NCI-H748 (cell line): Measurements from ENCODE around the gene ALG8.
"Not testable (repeated sequence)": the region's sequence is repeated elsewhere in the genome, so short reads cannot be mapped to it uniquely, and the experiment has no call there.

Source experiments
- DNase-seq: peaks from one replicate; lab custom pipeline; 2025; ENCODE audit not compliant: unreplicated experiment; lab: John Stamatoyannopoulos, UW

The ALG8 gene

DNA sequence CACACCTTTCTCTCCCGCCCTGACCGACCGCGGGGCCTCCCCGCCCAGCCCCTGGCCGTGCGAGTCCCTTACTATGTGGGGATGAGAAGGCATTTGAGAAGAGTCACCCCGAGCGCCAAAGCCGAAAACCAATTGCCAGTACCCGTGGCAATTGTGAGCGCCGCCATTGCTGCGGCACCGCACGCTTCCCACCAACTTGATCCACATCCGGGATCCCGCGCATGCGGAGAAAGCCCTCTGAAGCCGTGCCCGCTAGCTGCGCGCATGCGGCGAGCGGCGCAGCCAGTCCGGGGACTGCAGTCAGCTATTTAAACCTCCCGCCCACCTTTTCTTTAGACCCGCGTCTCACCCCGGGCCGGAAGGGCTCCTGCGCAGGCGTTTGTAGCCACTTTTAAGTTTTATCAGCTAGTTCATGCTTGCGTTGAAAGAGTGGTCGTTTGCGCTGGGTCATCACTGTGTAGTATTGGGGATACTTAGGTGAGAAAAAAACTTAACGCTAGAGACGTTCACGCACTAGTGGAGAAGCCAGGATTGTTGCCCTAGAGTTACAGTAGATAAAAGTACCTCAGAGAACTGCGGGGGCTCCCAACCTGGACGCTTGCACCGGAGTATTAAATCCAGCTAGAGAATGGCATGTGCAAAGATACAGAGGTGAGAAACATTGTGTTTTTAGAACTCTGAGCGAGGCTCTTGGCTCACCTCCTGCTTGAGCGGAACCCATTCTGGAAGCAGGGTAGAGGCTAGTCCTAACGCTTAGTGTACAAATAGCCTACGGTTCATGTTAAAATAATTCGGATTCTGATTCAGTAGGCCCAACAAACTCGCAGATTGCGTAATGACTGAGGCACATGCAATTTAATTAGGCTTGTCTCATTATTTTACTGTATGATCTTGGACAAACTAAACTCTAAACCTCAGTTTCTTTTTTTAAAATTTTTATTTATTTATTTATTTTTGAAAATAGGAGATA lies at the start of gene ALG8:
Gene ALG8, minus strand, starts transcription at position 205 of the 970 bp plus-strand sequence. Its CDS starts 38 bp downstream, at position 167.
- peak; percentile 94 for DNase-seq

DNA sequence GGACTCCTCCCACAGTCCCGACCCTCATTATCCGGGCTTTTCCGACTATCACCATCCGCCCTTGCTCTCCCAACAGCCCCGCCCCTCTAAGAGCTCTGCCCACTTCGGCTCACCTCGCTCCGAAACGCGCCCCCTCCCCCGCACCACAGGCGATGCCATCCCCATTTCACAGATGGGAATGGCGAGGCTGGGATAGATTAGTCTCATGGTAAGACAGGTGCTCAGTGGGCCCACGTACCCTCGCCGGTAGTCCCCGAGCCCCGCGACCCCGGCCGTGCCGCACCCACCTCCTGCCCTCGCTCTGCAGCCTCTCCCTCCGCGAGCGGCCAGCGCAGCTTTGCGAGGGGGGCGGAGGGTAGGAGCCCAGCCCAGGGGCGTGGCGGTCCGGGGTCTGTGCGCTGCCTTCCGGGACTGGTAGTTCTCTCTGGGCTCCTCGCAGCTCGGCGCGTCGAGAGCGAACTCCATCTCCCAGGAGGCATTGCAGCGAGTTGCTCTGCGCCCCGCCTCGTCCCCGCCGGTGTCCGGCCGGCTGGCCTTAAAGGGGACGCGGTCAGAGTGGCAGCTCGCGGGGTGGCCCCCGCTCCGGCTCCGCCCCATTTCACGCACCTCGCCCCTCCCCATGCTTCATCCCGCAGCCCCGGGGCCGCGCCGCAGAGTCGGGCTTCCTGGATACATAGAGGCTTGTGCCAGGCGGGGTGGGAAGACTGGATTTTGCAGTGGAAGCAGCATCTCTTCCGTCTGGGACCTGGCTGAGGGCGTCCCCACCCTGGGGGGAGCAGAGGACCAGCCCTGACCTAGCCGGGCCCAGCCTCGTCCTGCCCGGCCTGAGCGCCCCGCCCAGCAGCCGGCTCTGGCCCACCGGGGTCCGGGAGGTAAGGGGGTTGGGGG lies 49.1 kb upstream of the ALG8 start, which contains the start of the genes KCTD21 and USP35:
Gene KCTD21, minus strand, starts transcription at position 341 of the 888 bp plus-strand sequence. CDS start 14,072 bp downstream, outside the sequence.
Gene USP35, plus strand, starts transcription at position 634 of the 888 bp plus-strand sequence. CDS start 7,327 bp downstream, outside the sequence.
- peak; percentile 96 for DNase-seq

DNA sequence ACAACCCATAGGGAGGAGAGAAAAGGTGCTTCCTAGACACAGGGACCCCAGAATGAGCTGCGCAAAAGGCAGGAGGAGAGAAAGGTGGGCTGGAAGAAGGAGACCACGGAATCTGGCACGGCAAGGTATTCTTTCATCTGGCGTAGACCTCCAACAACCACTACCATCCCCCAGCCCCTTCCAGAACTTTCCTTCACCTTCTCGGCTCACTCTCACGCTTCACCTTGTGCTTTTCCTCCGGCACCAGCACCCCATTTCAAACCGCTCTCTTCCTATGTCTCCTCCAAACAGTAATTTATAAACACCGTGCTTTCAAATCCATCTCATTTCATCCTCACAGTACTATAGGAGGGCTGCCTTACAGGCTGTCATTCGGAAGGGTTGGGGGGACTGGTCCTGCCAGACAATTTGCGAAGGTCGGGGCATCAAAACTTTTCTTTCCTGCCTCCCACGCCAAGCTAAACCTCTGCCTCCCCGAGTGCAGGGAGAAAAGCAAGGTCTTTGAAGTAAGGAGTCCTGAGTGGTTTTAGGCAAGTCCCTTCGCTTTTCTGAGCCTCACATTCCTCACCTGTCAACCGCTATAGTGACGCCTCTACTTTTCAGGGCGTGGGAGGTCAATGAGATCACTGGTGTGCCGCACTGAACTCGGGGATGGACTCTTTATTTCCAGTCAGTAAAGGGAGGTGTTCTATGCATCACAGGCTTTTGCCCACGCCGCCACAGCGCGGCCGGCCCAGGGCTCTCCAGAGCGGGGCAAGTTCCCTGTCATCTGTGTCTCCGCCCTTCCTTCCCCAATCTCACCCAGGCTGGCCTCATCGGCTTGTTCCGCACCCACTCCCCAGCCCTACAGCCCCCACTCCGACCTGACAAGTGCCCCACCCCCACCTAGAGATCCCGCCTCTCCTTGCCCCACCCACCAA lies 48.2 kb upstream of the ALG8 start:
- no peak for DNase-seq

DNA sequence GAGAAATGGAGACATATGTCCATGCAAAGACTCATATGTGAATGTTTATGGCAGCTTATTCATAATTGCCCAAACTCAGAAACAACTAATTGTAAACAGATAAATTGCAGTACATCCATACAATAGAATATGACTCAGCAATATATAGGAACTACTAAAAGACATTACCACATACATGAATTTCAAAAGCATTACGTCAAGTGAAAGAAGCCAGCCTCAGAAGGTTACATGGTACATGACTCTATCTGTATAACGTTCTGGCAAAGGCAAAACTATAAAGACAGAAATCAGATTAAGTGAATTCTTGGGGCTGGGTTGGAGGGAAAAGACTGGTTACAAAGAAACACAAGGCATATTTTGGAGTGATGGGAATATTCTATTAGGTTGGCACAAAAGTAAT lies 41.8 kb upstream of the ALG8 start:
- DNase-seq: no peak

DNA sequence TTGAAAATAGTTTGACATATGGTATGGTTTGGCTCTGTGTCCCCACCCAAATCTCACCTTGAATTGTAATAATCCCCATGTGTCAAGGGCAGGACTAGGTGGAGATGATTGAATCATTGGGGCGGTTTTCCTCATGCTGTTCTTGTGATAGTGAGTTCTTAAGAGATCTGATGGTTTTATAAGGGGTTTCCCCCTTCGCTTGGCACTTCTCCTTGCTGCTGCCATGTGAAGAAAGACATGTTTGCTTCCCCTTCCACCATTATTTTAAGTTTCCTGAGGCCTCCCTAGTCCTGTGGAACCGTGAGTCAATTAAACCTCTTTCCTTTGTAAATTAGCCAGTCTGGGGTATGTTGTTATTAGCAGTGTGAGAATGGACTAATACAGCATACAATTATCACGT lies 41.3 kb upstream of the ALG8 start:
- DNase-seq: no peak

DNA sequence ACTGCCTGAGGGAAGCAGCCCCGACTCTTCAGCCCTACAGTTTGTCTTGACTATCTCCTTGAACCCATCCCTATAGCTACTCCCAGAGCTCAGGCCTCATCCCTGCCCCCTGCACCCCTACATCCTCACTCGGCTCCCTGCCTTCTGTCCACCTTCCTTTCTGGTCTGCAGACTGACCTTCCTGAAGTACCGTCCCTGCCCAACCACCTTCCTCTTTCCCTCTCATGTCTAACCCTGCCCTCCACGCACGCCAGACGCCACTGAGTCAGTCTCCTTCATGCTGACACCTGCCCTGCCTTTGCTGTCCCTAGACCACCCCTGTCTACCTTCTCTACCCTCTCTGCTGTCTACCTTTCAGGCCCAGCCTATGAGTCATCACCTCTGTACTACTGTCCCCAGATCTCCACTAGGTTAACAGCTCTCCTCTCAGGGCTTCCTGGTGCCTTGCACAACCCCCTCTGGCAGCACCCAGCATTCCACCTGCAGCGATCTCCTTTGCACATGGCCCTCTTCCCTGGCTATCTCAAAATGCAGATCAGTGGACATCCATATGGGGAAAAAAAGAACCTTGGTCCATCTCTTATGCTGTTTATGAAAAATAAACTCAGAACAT lies 40.1 kb upstream of the ALG8 start:
- no peak for DNase-seq

DNA sequence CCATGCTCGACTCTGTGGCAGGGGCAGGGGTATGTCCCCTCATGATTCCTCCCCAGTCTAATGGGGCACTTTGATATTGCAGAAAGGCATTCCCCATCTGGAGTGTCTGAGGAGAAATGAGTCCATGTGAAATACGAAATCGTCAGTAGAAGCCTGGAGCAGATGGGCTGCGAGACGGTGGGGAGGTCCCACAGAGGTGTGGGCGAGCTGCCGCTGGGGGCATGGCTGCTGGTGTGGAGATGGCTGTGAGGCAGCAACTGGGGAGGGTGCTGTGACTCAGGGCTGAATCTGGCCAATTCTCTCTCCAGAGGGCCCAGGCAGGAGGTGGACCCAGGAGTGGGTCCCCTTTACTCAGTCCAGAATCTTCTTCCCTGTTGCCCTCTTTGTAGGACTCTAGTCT lies 37.8 kb upstream of the ALG8 start:
- DNase-seq: no peak

DNA sequence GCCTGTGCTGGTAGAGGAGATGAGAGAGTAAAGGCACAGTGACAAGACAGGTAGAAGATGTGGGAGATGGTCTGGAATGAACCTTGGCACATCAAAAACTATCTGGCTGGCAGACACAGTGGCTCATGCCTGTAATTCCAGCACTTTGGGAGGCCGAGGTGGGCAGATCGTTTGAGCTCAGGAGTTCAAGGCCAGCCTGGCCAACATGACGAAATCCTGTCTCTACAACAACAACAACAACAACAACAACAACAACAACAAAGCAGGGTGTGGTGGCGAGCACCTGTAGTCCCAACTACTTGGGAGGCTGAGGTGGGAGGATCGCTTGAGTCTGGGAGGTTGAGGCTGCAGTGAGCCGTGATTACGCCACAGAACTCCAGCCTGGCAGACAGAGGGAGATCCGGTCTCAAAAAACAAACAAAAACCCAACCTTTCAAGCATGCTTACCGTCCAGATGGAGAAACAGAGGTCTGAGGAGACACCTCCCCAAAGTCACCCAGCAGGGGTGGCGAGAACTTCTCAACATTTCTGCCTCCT lies 37.2 kb upstream of the ALG8 start:
- no peak for DNase-seq

DNA sequence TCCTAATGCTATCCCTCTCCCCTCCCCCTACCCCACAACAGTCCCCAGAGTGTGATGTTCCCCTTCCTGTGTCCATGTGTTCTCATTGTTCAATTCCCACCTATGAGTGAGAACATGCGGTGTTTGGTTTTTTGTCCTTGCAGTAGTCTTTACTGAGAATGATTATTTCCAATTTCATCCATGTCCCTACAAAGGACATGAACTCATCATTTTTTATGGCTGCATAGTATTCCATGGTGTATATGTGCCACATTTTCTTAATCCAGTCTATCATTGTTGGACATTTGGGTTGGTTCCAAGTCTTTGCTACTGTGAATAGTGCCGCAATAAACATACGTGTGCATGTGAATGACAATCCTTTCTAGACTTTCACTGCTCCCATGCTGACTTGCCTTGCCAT lies 36.4 kb upstream of the ALG8 start:
- not testable (repeated sequence) for DNase-seq

DNA sequence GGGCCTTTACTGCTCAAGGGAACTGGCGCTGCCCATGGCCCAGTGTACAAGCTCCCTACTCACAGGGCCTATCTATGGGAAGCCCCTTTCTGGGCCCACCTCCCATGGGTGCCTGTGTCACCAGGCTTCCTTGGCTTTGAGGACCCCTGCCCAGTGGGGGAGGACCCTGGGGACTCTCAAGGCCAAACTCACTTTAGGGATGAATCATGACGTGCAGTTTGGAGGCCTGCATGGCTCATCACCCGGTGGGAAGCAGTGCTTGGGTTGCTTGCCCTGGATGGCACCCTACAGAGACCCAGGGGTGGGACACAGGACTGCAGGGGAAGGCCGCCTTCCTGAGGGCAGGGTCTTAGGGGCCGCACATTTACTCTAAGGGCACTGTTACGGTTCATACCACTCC lies 32.5 kb upstream of the ALG8 start:
- no peak for DNase-seq

DNA sequence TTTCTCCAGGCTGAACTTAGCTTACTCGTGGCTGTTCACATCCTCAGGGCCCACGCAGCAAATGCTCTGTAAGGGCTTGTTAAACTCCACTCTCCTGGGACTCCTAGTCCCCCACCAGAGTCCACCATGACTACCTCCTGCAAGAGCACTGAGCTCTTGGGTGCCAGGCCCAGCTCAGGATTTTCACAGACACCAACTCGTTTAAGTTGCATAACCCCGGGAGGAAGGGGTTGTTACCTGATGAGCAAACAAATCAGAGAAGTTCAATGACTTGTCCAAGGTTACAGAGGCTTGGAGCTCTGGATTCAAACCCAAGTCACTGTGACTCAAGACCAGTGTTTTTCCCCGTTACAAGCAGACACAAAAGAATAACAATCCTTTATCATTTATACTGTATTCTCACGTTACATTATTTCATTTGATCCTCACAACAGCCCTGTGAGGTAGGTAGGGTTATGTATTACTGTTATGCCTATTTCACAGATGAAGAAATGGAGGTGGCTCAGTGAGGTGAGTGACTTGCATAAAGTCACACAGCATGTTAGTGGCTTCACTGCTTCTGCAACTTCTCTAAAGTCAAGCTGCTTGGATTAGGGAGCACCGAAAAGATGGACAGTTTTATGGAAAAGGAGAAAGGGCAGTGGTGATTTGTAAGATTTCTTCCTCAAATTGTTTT lies 31.6 kb upstream of the ALG8 start:
- no peak for DNase-seq

DNA sequence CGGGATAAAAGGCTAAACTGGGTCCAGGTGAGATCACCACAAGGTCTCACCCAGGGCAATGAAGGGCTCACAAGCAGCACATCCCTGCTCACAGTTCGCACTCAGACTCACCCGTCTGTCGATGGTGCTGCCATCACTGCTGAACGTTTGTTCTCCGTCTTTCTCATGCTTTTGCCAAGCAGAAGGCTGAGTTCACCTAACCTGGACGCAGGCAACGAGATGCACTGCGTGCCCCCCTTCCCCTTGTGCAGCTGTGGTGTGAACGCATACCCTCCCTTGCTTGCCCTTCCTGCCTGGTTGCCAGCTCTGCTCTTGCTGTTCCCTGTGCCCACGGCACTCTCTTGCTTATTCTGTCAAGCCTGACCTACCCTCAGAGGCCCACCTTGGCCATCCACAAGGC lies 31.0 kb upstream of the ALG8 start:
- no peak for DNase-seq

DNA sequence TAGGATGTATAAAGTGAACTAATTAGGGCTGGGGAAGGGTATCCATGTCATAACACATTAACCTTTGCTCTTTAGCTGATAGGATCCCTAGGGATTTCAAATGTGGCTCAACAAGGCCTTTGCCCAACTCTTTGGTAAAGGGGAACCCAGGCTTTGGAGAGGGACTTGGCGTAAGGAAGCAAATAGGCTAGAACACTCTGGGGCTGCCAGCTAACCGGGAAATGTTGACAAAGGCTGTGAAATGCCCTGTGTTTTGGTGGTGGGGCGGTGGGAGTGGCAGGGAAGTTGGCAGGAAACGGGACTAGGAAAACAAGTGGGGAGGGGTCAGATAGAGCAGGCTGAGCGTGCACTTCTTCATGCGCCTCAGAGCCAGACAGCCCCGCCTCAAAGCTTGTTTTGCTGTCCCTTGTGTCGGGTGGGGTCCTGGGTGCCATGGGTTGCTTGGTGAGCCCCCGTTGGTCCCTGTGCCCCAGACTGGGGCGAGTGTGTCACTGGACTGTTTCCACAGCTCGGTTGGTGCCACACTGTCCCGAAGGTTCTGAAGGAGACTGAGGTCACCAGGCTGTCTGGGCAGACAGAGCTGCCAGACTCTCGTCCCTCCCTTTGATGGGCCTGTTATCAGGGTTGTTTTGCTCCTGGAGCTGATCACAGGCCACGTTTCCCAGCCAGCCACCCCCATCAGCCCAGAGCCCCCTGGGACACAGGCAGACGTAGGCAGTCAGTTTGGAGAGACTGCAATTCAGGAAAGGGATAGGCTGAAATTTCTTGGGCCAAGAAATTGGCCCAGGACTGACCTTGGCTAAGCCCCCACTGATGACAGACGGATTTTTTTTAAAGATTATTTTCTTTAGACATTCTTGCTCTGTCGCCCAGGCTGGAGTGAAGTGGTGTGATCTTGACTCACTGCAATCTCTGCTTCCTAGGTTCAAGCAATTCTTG lies 29.4 kb upstream of the ALG8 start:
- DNase-seq: no peak

DNA sequence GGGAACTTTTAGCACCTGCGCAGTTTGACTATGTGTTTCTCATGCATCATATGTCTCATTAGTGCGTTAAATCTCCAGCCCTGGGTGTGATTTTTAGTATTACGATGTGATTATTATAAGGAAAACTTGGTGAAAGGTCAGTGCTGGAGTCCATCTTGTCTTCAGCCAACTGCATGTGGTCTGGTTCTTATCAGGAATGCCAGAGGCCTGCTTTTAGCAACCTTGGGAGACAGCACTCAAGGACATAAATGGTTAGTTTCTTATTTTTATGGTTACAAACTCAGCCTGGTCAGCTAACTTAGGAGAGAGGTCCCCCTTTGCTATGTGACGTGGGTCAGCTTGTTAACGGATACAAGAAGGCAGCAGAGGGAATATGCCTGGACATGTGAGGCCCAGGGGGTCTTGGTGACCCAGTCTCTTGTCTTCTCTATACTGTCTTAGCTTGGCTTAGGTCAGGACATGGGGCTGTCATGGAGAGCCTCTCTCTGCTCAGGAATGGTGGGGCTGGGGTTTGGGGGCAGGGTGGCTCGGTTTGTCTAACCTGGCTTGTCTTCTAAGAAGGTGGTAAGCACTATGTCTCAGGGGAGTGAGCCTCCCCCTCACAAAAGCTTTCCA lies 27.5 kb upstream of the ALG8 start:
- no peak for DNase-seq

DNA sequence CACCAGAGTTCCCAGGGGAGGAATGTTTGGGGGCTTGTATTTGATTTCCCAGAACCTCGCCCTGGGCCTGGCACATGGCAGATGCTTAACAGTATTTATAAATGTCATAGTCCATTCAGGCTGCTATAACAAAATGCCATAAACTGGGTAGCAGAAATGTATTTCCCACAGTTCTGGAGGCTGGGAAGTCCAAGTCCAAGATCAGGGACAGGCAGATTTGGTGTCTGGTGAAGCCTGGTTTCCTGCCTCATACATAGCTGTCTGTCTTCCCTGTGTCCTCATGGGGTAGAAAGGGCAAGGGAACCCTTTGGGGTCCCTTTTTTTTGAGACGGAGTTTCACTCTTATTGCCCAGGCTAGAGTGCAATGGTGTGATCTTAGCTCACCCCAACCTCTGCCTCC lies 25.0 kb upstream of the ALG8 start:
- no peak for DNase-seq

DNA sequence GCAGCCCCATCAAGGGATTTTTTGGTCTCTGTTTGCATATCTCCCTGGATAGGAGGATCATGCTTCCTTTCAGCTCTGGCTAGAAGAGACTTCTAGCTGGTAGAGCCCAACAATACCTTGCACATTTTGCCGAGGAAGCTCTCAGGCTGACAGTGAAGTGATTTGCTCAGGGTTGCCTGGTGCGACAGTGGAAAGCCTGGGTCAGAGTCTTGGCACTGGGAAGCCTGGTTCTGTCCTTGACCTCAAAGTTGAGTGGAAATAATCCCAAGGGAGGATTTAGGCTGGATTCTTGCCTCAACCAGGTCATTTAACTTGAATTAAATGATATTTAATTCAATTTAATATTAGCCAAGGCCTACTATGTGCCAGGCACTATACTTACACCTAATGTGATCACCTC lies 24.4 kb upstream of the ALG8 start:
- no peak for DNase-seq

DNA sequence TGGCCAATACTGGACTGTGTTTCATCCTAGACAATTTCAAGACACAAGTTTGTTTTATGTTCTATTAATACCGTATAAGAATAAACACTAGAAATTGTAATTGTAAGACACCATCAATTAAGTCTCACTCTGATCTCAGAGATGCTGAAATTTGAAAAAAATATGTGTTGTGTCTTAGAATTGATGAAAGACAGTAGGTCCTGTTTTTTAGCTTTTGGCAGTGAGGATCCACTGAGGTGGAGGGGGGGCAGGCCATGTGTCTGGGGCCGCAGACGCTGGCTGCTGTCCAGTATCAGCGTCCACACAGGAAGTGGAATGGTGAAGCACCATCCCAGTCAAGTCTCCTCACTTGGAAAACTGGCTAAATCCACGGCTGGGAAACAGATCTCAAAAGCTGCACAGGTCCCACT lies 22.5 kb upstream of the ALG8 start:
- no peak for DNase-seq

DNA sequence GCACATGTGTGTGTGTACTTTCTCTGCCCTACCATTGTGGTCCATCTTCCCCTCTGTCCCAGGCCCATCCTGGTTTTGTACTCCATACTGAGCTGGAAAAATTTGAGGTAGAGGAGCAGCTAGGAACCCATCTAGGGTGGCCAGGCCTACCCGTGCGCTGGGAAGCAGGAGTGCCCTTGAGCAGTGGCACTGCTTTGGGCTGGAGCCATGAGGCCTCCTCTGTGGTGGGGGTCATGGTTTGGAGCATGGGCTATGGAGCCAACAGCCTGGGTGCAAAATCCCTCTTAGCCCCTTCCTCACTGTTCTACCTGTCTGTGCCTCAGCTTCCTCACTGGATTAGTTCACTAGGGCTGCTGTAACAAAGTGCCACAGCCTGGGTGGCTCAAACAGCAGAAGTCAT lies 21.9 kb upstream of the ALG8 start:
- DNase-seq: no peak
